ES-I3 (cell line): ENCODE results near the gene MMP12.
"Not testable (repeated sequence)": the region's sequence is repeated elsewhere in the genome, so short reads cannot be mapped to it uniquely, and the experiment has no call there.

Experiments used
- H3K36me3 ChIP-seq: 2 replicates; pipeline ENCODE4 v1.6.1; 2013; ENCODE audit warnings: mild to moderate bottlenecking, low read length, control low read depth, moderate library complexity; ENCODE audit not compliant: insufficient read depth
- H3K4me1 ChIP-seq: 2 replicates; pipeline ENCODE4 v1.6.1; 2013; ENCODE audit warnings: mild to moderate bottlenecking, control low read depth, low read length; ENCODE audit not compliant: insufficient read depth
- H3K9ac ChIP-seq: 2 replicates; pipeline ENCODE4 v1.6.1; 2013; ENCODE audit warnings: low read depth, mild to moderate bottlenecking, low read length, moderate library complexity
- H3K9me3 ChIP-seq: 2 replicates; pipeline ENCODE4 v1.6.1; 2013; ENCODE audit warnings: mild to moderate bottlenecking, low read length, moderate library complexity; ENCODE audit not compliant: control insufficient read depth, insufficient read depth

The MMP12 gene

GRCh38 chr11:102879801-102880200, 5.0 kb upstream of the MMP12 start:
- no peaks in the 10 kb centered on the region; the same call in 1 of the 2 replicates for H3K4me1 ChIP-seq
- no peak overlapping the region for H3K9ac ChIP-seq
- no peaks in the 10 kb centered on the region for H3K36me3 ChIP-seq
- no peaks in the 10 kb centered on the region for H3K9me3 ChIP-seq

- H3K36me3 ChIP-seq = no peaks in the 10 kb centered on the region
- H3K9me3 ChIP-seq = no peaks in the 10 kb centered on the region
- H3K9ac ChIP-seq = no peak overlapping the region
- H3K4me1 ChIP-seq = no peaks in the 10 kb centered on the region; the same call in 1 of the 2 replicates
These were observed 3.8 kb upstream of the MMP12 start for GRCh38 chr11:102878595-102878994.

DNA sequence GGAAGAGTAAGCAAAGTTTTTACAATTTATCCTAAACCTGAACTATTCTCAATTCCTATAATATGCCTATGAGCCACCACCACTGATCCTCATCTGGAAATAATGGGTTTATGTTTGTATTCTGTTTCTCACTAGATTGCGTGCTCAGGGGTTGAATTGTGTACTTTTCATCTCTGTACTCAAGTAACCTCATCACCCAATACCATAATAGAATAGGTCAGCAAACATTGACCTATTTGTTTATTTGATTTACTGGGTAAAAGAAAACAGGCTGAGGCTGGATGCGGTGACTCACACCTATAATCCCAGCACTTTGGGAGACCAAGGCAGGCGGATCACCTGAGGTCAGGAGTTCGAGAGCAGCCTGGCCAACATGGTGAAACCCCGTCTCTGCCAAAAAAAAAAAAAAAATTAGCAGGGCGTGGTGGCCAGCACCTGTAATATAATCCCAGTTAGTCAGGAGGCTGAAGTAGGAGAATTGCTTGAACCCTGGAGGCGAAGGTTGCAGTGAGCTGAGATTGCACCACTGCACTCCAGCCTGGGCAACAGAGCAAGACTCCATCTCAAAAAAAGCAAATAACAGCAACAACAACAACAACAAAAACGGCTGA, 5.3 kb downstream of the MMP12 start:
- H3K36me3 ChIP-seq, H3K4me1 ChIP-seq, H3K9me3 ChIP-seq, H3K9ac ChIP-seq: not testable (repeated sequence)

DNA sequence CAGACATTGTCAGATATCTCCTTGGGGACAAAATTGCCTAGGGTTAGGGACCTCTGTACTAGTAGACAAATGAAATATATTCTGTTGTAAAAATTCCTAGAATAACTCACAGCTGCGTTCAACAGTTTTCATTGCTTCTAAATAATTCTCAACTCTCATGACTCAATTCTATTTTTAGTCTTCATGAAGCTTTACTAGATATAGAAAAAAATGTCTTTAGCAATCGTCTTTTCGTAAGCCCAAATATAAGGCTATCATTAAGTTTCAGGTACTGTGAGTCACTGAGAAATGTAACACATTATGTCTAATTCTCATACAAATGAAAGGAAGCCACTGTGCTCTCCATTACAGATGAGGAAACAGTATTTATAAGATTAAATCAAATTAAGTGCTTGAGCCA, 6.4 kb downstream of the MMP12 start:
- Histone ChIP-seq H3K9ac (no peak overlapping the region), H3K9me3 (no peaks in the 10 kb centered on the region), H3K36me3 (no peaks in the 10 kb centered on the region), H3K4me1 (no peaks in the 10 kb centered on the region)

GRCh38 chr11:102864724-102865123, 10.1 kb downstream of the MMP12 start:
- H3K9me3 ChIP-seq = no peaks in the 10 kb centered on the region

DNA sequence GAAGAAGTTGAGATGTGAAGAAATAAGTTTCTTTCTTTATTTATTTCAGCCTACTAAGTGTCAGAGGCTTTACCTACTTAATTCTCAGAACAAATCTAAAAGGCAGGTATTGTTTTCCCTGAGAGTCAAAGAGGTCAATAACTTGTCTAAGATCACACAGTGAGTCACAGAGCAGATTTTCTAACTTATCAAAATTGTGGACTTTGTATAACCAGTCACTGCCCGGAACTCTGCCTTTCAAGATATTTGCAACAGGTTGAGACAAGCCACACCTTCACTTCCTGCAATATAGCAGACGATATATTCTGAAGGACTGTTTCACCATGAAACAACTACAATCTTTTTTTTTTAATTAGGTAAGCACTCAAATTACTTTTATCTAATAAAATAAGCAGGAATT, 20.8 kb downstream of the MMP12 start:
- Histone ChIP-seq H3K9me3 (no peaks in the 10 kb centered on the region), H3K36me3 (no peaks in the 10 kb centered on the region), H3K4me1 (no peaks in the 10 kb centered on the region), H3K9ac (no peak overlapping the region)

More at GRCh38 chr11:102864724-102865123, 10.1 kb downstream of the MMP12 start:
- Histone ChIP-seq H3K4me1 (no peaks in the 10 kb centered on the region), H3K36me3 (no peaks in the 10 kb centered on the region), H3K9ac (no peak overlapping the region)

GRCh38 chr11:102853055-102853454, 21.7 kb downstream of the MMP12 start:
- H3K9ac ChIP-seq = no peak overlapping the region
- H3K36me3 ChIP-seq = no peaks in the 10 kb centered on the region
- H3K9me3 ChIP-seq = no peaks in the 10 kb centered on the region
- H3K4me1 ChIP-seq = no peaks in the 10 kb centered on the region

GRCh38 chr11:102850973-102851745, 23.6 kb downstream of the MMP12 start:
- no peaks in the 10 kb centered on the region for H3K9me3 ChIP-seq

DNA sequence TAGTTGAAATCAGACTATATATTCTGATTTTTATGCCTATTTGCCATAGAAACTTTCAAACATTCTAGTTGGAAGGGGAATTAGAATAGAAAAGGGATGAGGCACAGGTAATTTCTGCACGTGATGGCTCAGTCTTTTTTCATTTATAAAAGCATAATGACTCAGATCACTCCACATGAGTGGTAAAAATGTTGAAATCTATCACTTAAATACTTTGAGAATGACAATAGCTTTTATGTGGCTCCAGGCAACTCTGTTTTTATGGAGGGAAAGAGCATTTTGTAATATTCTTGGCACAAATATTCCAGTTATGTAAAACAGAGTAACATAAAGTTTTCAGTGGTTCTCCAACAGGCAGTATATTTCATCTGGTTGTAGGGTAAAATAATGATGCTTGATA, 25.5 kb downstream of the MMP12 start:
- Histone ChIP-seq H3K36me3 (no peaks in the 10 kb centered on the region), H3K9ac (no peak overlapping the region), H3K9me3 (no peaks in the 10 kb centered on the region), H3K4me1 (no peaks in the 10 kb centered on the region)

More at GRCh38 chr11:102850973-102851745, 23.6 kb downstream of the MMP12 start:
- no peaks in the 10 kb centered on the region for H3K36me3 ChIP-seq
- H3K9ac ChIP-seq = no peak overlapping the region
- H3K4me1 ChIP-seq = no peaks in the 10 kb centered on the region

GRCh38 chr11:102846292-102846691, 28.5 kb downstream of the MMP12 start:
- no peaks in the 10 kb centered on the region for H3K4me1 ChIP-seq
- H3K9ac ChIP-seq = no peak overlapping the region
- no peaks in the 10 kb centered on the region for H3K9me3 ChIP-seq
- H3K36me3 ChIP-seq = no peaks in the 10 kb centered on the region

- Histone ChIP-seq H3K9me3 (no peaks in the 10 kb centered on the region), H3K36me3 (no peaks in the 10 kb centered on the region), H3K4me1 (no peaks in the 10 kb centered on the region), H3K9ac (no peak within 1 kb of the TSS)
These were observed 31.3 kb downstream of the MMP12 start, which contains the start of gene MMP3 for GRCh38 chr11:102843489-102843888. TSS of gene MMP3 (minus strand) at chr11:102843609. CDS start at chr11:102843546, 63 bp downstream.

- Histone ChIP-seq H3K9me3 (no peaks in the 10 kb centered on the region), H3K36me3 (no peaks in the 10 kb centered on the region), H3K4me1 (no peaks in the 10 kb centered on the region), H3K9ac (no peak overlapping the region)
These were observed 31.9 kb downstream of the MMP12 start for GRCh38 chr11:102842930-102843329.

GRCh38 chr11:102840018-102840417, 34.8 kb downstream of the MMP12 start:
- no peaks in the 10 kb centered on the region for H3K9me3 ChIP-seq
- H3K9ac ChIP-seq = no peak overlapping the region
- H3K4me1 ChIP-seq = peaks cover 9% of the 10 kb centered on the region
- no peaks in the 10 kb centered on the region for H3K36me3 ChIP-seq

DNA sequence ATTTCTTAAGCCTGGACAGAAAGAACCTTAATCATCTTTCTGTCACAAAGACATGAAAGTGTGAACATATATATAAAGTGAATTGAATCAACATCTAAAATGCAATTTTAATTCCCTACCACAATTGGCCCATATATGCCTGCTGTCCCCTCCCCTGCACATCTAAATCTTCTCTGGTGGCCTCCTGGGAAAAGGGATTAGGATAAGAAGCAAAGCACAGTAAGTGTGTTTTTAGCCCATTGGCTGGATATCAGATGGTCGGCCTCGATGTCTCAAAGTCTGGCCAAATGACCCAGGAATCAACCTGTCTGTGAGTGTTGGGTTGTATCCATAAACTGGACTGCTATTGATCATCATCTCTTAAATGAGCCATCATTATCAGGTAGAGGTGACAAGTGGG, 37.1 kb downstream of the MMP12 start:
- Histone ChIP-seq H3K36me3 (no peaks in the 10 kb centered on the region), H3K9me3 (no peaks in the 10 kb centered on the region), H3K4me1 (peaks cover 9% of the 10 kb centered on the region), H3K9ac (no peak overlapping the region)

DNA sequence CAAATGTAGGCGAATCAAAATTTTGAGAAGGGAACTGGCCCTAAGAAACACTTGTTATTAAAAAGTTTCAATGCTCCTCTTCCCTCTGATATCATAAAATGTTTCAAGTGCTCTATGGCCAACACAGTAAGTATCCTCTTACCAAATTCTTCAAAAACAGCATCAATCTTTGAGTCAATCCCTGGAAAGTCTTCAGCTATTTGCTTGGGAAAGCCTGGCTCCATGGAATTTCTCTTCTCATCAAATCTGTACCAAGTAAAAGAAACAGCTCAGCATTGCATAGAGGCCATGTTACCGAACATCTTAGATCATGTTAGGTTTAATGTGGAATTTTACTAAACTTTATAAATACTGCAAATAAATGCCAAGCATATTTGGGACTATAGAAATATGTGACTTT, 37.6 kb downstream of the MMP12 start:
- H3K9ac ChIP-seq = no peak overlapping the region
- H3K4me1 ChIP-seq = peaks cover 9% of the 10 kb centered on the region
- H3K36me3 ChIP-seq = no peaks in the 10 kb centered on the region
- no peaks in the 10 kb centered on the region for H3K9me3 ChIP-seq
